ENCODE measurements around the gene ACOD1.

GRCh38 chr13:76948149-76948548 lies at the start of gene ACOD1:
- TF ChIP-seq, protein P1, sequence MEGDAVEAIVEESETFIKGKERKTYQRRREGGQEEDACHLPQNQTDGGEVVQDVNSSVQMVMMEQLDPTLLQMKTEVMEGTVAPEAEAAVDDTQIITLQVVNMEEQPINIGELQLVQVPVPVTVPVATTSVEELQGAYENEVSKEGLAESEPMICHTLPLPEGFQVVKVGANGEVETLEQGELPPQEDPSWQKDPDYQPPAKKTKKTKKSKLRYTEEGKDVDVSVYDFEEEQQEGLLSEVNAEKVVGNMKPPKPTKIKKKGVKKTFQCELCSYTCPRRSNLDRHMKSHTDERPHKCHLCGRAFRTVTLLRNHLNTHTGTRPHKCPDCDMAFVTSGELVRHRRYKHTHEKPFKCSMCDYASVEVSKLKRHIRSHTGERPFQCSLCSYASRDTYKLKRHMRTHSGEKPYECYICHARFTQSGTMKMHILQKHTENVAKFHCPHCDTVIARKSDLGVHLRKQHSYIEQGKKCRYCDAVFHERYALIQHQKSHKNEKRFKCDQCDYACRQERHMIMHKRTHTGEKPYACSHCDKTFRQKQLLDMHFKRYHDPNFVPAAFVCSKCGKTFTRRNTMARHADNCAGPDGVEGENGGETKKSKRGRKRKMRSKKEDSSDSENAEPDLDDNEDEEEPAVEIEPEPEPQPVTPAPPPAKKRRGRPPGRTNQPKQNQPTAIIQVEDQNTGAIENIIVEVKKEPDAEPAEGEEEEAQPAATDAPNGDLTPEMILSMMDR (conservative IDR thresholded peaks at IDR 0.05) = no peak
- TF ChIP-seq ZFX (IDR thresholded peaks at IDR 0.05) = no peak
